OCI-LY7 (cell line): ENCODE data around the gene KCNG4.

Source experiments
- EZH2phosphoT487 ChIP-seq: fragments of 200-600 bp; sonication (generic); IDR thresholded peaks from 2 replicates; pipeline ENCODE4 v1.6.1; 2018; ENCODE audit warnings: low read depth, borderline replicate concordance, mild to moderate bottlenecking, mixed run types, antibody characterized with exemption, low read length, moderate library complexity, mixed read lengths
- TF ChIP-seq, protein P1 (sequence below): fragments of 200-600 bp; sonication (generic); conservative IDR thresholded peaks from 2 replicates; pipeline ENCODE4 v1.5.1; 2014; ENCODE audit warnings: mild to moderate bottlenecking, antibody characterized with exemption, low read length, moderate library complexity, mixed read lengths

DNA sequence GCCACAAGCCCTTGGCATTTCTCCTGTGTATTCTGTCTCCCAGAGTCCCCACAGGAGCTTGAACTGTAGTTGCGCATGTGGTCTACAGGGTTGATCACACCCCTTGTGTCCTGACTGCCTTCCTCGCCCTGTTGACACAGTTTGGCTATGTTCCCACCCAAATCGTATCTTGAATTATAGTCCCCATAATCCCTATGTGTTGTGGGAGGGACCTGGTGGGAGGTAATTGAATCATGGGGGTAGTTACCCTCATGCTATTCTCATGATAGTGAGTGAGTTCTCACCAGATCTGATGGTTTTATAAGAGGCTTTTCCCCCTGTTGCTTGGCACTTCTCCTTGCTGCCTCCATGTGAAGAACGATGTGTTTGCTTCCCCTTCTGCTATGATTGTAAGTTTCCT, 27.7 kb downstream of the KCNG4 start:
- TF ChIP-seq, protein P1, sequence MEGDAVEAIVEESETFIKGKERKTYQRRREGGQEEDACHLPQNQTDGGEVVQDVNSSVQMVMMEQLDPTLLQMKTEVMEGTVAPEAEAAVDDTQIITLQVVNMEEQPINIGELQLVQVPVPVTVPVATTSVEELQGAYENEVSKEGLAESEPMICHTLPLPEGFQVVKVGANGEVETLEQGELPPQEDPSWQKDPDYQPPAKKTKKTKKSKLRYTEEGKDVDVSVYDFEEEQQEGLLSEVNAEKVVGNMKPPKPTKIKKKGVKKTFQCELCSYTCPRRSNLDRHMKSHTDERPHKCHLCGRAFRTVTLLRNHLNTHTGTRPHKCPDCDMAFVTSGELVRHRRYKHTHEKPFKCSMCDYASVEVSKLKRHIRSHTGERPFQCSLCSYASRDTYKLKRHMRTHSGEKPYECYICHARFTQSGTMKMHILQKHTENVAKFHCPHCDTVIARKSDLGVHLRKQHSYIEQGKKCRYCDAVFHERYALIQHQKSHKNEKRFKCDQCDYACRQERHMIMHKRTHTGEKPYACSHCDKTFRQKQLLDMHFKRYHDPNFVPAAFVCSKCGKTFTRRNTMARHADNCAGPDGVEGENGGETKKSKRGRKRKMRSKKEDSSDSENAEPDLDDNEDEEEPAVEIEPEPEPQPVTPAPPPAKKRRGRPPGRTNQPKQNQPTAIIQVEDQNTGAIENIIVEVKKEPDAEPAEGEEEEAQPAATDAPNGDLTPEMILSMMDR, result no peak
- no peak for TF ChIP-seq EZH2phosphoT487
